HG03432 (cell line): ENCODE results near the gene SERPINB4.

ENCODE experiments used
- ATAC-seq: cut with Tn5 transposase; IDR thresholded peaks from one replicate; pipeline ENCODE4 v1.9.1; 2021; ENCODE audit warnings: mild to moderate bottlenecking, moderate library complexity; ENCODE audit not compliant: unreplicated experiment

SERPINB4 gene

DNA sequence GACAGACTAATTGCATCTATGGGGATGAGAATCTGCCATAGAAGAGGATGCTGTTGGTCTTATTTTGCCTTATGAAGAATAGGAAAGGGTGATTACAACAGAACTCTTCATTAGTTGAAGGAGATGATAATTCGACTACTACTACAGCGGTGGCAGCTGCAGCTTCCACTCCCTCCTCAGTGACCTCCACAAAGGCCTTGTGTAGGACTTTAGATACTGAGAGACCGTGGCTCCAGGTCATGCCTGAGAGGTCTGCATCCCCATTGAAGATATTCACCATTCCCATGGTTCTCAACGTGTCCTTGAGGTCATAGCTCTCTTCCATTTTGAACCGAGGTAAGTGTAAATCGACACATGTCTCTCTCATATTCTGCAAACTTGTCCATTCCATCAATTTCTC lies 6.4 kb downstream of the SERPINB4 start:
- ATAC-seq, result no peak

DNA sequence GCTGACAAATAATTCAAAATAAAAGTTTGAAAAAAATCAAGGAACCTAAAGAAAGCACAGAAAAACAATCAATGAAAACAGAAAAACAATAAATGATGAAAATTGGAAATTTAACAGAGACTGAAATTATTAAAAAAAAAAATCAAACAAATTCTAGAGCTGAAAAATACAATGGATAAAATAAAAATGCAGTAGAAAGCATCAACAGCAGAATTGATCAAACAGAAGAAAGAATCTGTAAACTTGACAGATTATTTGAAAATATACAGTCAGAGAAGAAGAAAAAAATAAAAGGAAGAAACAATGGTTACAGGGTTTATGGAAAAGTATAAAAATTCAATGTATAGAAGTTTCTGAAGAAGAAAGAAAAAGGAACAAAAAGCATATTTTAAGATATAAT lies 16.2 kb downstream of the SERPINB4 start:
- ATAC-seq, result no peak

- no peak for ATAC-seq
These were observed 17.6 kb downstream of the SERPINB4 start for GRCh38 chr18:63626431-63626830.

- no peak for ATAC-seq
These were observed 19.2 kb downstream of the SERPINB4 start for GRCh38 chr18:63624863-63625262.

DNA sequence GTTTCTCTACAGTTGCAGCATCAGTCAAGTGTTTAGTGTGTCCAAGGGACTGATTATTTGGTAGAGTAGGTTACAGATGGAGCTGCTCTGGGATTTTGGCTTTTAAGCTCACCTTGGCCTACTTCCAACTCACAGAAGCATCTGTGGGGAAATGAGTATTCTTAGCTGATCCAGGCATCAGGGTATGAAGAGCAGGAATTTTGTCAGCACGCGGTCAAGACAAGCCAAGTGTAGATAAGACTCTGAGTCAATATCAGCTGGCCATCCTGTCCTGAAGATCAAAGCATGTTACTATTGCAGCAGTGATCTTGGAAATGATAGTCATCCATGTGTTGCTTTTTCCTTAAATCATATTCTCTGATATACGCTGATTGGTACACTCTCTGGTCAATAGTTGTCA lies 24.4 kb downstream of the SERPINB4 start:
- ATAC-seq, result no peak

DNA sequence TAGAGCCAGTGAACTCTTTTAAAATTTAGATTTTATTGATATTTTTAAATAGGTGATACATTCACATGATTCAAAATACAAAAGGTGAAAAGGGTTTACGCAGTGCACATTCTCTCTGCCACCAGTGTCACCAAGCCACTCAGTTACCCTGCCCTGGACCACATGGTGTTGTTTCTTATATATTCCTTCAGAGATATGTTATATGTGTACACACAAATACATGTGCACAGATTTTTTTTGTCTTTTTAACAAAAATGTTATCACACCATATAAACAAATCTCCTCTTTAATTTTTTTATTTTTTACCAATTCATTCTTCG lies 26.2 kb downstream of the SERPINB4 start:
- no peak for ATAC-seq

DNA sequence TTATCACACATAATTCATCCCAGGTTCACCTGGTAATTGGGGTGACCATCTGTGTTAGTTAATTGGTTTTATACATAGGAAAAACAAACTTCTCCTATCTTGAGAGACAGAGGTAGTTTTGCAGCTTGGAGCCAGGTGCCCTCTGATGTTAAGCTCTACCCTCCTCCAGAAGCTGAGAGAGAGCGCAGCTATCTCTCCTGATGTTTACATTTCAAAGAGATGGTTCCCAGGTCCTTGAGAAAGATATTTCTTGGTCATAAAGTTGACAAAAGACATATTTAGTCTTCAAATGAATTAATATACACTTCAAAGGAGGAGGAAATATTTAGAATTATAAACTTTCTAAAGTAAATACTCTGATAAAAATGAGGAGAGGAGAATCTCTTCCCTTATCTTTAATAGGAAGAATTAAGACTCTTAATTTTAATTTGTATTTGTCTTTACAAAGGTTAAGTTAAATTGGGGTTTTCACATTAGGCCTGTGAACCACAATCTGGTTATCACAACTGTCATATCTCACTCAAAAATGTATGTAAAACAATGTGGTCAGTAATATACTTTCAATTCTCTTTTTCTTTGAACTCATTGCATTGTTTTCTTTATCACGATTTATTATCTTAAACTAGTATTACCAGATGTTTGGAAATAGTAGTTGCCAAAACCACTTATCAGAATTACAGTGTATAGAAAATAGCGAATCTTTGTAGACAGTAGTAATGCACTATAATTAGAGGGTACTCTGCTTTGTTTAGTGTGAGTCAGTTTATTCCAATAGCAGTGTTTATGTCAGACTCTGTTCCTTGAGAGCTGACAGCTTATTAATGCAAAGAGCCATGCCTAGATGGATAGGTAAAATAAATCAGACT lies 26.8 kb downstream of the SERPINB4 start:
- peak; percentile 85 for ATAC-seq

- ATAC-seq, result no peak
These were observed 30.6 kb downstream of the SERPINB4 start for GRCh38 chr18:63613420-63613819.

DNA sequence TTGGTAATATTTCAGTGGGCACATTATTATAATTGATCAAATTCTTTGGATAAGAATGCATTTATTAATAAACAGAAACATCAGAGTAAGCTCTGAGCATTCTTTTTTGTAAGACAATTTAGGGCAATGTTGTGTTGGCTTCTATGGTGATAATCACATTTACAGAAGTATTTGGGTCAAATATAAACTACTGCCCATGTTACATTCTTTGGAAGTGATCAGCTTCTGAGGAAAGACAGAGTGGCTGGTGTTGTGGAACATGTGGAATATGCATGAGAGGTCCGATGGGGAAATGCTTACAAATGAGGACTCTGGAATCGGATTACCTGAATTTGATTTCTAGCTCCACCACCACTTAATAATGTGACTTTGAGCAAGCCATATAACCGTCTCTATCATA lies 37.5 kb downstream of the SERPINB4 start:
- ATAC-seq, result no peak

DNA sequence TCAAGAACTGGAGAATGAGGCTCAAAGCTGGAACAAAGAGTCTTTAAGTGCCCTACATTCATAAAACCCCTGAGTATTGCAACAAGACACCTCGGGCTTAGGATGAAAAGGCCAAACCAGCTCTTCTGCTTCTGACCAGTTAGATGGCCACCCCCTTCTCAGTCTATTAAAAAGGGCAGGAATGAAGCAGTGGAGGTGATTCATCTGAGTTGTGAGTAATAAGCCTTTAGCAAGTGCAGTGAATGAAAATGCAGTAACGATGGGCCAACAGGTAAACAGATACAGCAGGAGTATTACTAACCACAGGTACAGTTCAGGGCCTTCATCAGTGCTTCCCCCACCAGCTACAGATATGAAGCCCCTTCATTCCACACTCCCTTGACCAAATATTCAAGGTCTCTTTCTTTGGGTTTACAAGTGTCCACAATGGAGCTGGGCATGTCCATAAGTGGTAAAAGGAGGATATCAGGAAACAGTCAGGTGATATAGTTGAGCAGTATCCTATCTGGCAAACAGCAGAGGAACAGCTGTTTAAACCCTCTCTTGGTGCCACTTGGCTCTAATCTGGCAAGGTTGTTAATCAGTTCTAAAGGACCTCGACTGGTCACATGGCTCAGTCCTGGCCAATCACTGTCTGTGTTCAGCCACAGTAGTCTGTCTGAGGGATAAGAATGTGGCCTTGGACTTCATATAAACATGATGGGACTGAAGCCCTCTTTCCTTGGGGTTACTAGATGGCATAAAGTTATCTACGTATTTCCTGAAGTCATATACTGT lies 39.1 kb downstream of the SERPINB4 start:
- no peak for ATAC-seq

GRCh38 chr18:63603772-63604171 lies 40.3 kb downstream of the SERPINB4 start:
- peak; percentile 97 for ATAC-seq

DNA sequence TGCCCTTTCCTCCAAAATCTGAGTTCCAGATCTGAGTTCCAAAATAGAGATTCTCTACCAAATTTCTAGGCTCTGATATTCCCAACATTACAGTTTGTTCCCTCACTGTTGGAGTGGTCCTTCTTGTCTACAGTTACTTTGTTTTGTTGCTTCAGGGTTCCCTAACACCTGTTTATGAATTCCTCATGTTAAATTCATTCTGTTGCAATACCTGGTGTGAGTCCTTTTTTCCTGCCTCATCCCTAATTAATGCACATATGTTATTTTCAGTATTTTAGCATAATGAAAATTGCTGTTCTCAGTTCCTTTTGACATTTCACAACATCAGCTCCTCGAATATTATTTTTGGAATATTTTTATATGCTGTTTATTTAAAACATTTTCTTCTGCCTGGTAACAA lies 40.7 kb downstream of the SERPINB4 start:
- no peak for ATAC-seq

- no peak for ATAC-seq
These were observed 47.1 kb downstream of the SERPINB4 start for GRCh38 chr18:63596964-63597363.

GRCh38 chr18:63592471-63592870 lies 51.6 kb downstream of the SERPINB4 start:
- no peak for ATAC-seq

DNA sequence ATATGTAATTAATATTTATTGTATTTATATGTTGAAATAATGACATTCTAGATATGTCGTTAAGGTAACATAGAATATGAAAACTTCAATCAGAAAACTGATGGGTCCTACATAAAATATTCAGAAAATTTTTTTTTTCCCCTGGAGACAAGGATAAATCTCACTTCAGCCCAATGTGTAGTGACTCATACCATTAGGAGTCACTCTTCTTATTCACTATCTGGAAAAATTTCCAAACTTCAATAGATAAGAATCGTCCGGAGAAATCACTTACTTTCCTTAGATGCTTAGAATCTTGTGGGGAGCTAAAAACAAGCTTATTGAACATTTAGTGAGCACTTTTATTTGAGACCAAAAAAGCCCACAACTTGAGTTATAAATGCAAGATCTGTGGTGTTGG lies 52.3 kb downstream of the SERPINB4 start:
- no peak for ATAC-seq

DNA sequence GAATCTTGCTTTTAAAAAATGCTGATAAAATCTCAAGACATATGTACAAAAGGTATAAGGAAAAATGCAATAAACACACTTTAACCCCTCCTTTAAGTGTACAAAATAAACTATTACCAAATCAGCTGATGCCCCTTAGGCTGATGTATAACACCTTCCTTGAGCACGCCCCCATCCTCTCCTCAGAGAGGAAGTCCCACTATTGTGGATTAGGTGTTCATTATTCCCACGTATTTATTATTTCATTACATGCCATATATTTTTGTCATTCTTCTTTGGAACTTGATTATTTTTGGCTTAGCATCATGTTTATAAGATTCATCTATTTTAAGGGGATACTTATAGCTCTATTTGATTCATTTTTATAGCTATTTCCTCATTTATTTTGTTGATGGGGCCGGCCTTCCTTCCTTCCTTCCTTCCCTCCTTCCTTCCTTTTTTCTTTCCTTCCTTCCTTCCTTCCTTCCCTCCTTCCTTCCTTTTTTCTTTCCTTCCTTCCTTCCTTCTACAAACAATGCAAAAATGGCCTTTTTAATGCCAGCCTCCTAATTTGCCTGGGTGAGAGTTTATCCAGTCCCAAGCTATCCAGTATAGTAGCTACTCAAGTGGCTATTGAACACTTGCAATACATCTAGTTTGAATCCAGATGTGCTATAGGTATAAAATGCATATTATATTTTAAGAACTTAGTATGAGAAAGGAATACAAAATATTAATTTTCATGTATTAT lies 52.9 kb downstream of the SERPINB4 start:
- no peak for ATAC-seq

DNA sequence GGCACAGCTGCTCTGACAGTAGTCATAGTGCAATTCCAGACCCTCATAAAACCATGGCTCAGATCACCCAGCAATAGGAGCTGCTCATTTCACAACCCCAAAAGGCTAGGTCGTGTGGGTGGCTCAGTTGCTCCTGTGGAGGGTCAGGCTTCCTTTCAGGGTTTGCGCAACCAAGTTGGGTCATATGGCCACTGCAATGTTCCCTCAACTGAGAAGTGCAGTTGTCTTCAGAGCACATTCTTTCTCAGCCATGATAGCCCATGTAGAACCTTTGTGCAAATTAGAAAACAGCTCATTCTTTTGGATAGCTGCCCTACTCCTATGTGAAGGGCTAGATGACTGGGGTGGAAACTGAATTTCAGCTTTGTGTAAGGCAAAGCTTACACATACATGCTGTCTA lies 53.7 kb downstream of the SERPINB4 start:
- no peak for ATAC-seq

- ATAC-seq, result no peak
These were observed 55.1 kb downstream of the SERPINB4 start for GRCh38 chr18:63588909-63589308.
